ENCODE measurements around the gene TNRC6A.

DNA sequence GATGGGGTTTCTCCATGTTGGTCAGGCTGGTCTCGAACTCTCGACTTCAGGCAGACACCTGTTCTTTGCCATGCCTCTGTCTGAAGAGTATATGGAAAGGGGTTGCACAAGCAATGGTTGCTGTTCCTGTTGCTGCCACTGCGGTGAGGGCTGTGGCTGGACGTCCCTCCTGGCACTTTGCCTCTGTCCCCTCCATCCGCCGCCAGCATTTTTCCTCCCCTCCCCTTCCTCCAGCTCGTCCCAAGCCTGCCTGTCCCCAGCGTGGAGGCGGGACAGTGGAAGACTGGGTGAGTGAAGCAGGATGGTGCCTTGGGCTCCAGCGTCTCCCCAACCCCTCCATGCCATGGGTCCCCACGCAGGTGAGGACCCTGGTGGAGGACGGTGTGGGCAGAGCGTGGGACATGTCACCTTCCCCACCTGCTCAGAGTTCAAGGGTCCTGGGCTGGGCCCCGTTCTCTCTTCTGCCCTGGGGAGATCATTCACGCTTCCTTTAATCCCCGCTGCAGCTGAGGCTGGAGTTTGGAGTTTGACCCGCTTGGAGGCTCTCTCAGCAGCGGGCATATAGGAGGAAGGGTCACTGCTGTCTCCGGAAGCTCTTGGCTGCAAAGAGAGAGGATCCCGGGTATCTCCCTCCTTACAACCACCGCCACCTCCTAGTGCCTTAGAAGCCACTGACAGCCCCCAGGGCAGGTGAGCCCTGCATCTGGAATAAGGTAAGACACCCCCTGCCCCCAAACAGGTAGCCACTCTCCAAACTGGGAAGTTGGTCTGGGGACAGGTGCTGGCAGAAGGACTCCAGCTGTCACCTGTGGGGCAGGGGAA lies 116.5 kb downstream of the TNRC6A start, which contains the start of gene SLC5A11:
- TF ChIP-seq, protein P1, sequence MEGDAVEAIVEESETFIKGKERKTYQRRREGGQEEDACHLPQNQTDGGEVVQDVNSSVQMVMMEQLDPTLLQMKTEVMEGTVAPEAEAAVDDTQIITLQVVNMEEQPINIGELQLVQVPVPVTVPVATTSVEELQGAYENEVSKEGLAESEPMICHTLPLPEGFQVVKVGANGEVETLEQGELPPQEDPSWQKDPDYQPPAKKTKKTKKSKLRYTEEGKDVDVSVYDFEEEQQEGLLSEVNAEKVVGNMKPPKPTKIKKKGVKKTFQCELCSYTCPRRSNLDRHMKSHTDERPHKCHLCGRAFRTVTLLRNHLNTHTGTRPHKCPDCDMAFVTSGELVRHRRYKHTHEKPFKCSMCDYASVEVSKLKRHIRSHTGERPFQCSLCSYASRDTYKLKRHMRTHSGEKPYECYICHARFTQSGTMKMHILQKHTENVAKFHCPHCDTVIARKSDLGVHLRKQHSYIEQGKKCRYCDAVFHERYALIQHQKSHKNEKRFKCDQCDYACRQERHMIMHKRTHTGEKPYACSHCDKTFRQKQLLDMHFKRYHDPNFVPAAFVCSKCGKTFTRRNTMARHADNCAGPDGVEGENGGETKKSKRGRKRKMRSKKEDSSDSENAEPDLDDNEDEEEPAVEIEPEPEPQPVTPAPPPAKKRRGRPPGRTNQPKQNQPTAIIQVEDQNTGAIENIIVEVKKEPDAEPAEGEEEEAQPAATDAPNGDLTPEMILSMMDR (IDR thresholded peaks at IDR 0.05) = no peak
- no peak for TF ChIP-seq POLR2A (IDR thresholded peaks at IDR 0.05)
- no peak for TF ChIP-seq POLR2AphosphoS5 (IDR thresholded peaks at IDR 0.05; ENCODE audit: insufficient read depth in 1 of 2, low read depth in 1 of 2)
